ENCODE data around the gene ZCRB1. TPM values are rescaled to one million over a fixed set of nuclear protein-coding genes. Genes with fewer than 3 reads are reported as not detected.

ZCRB1 gene
- polyA plus RNA-seq, 1 donor, result 42.5 TPM

- Histone ChIP-seq H3K36me3 (ENCODE audit: control insufficient read depth, insufficient read depth, low read length) (no peaks in the 10 kb centered on the region), H3K27ac (ENCODE audit: low read length) (no peak overlapping the region), H3K4me3 (ENCODE audit: low read length) (no peak overlapping the region), H3K9me3 (ENCODE audit: control insufficient read depth, low read depth, low read length) (no peaks in the 10 kb centered on the region), H3K4me1 (ENCODE audit: control insufficient read depth, insufficient read depth, low read length) (peaks cover 15% of the 10 kb centered on the region), H3K27me3 (ENCODE audit: control insufficient read depth, insufficient read depth, low read length) (no peaks in the 10 kb centered on the region)
- 100% methylated on average over 1 of the region's 1 CpG for WGBS (ENCODE audit: insufficient coverage, low lambda C conversion rate)
- DNase-seq, result no peak
Measured at GRCh38 chr12:42284157-42284556, 41.7 kb downstream of the ZCRB1 start.

- no peak for DNase-seq
- Histone ChIP-seq H3K27me3 (ENCODE audit: control insufficient read depth, insufficient read depth, low read length) (no peaks in the 10 kb centered on the region), H3K4me1 (ENCODE audit: control insufficient read depth, insufficient read depth, low read length) (peaks cover 15% of the 10 kb centered on the region), H3K9me3 (ENCODE audit: control insufficient read depth, low read depth, low read length) (no peaks in the 10 kb centered on the region), H3K27ac (ENCODE audit: low read length) (no peak overlapping the region), H3K4me3 (ENCODE audit: low read length) (no peak overlapping the region), H3K36me3 (ENCODE audit: control insufficient read depth, insufficient read depth, low read length) (no peaks in the 10 kb centered on the region)
Measured at GRCh38 chr12:42283739-42284138, 42.2 kb downstream of the ZCRB1 start.

- no peak overlapping the region for H3K4me3 ChIP-seq (ENCODE audit: low read length)
- H3K9me3 ChIP-seq (ENCODE audit: control insufficient read depth, low read depth, low read length), result no peaks in the 10 kb centered on the region
- no peaks in the 10 kb centered on the region for H3K27me3 ChIP-seq (ENCODE audit: control insufficient read depth, insufficient read depth, low read length)
- H3K27ac ChIP-seq (ENCODE audit: low read length), result peak overlapping the region; percentile 81
- DNase-seq, result peak; percentile 81 to 92
- no peaks in the 10 kb centered on the region for H3K36me3 ChIP-seq (ENCODE audit: control insufficient read depth, insufficient read depth, low read length)
- WGBS (ENCODE audit: insufficient coverage, low lambda C conversion rate), result no CpG with 5 or more reads among the region's 2 CpGs
- H3K4me1 ChIP-seq (ENCODE audit: control insufficient read depth, insufficient read depth, low read length), result peaks cover 15% of the 10 kb centered on the region
Measured at GRCh38 chr12:42282294-42282693, 43.6 kb downstream of the ZCRB1 start.

- DNase-seq, result no peak
- peaks cover 15% of the 10 kb centered on the region for H3K4me1 ChIP-seq (ENCODE audit: control insufficient read depth, insufficient read depth, low read length)
- no peak overlapping the region for H3K4me3 ChIP-seq (ENCODE audit: low read length)
- H3K36me3 ChIP-seq (ENCODE audit: control insufficient read depth, insufficient read depth, low read length), result no peaks in the 10 kb centered on the region
- no peaks in the 10 kb centered on the region for H3K27me3 ChIP-seq (ENCODE audit: control insufficient read depth, insufficient read depth, low read length)
- H3K9me3 ChIP-seq (ENCODE audit: control insufficient read depth, low read depth, low read length), result no peaks in the 10 kb centered on the region
- peak overlapping the region; percentile 81 for H3K27ac ChIP-seq (ENCODE audit: low read length)
- WGBS (ENCODE audit: insufficient coverage, low lambda C conversion rate), result no CpG with 5 or more reads among the region's 3 CpGs
Measured at GRCh38 chr12:42281844-42282243, 44.0 kb downstream of the ZCRB1 start.

- Histone ChIP-seq H3K36me3 (ENCODE audit: control insufficient read depth, insufficient read depth, low read length) (no peaks in the 10 kb centered on the region), H3K9me3 (ENCODE audit: control insufficient read depth, low read depth, low read length) (no peaks in the 10 kb centered on the region), H3K4me1 (ENCODE audit: control insufficient read depth, insufficient read depth, low read length) (peaks cover 15% of the 10 kb centered on the region), H3K27ac (ENCODE audit: low read length) (peak overlapping the region; percentile 81), H3K27me3 (ENCODE audit: control insufficient read depth, insufficient read depth, low read length) (no peaks in the 10 kb centered on the region), H3K4me3 (ENCODE audit: low read length) (no peak overlapping the region)
- peak; percentile 13 to 58 for DNase-seq
- no CpG with 5 or more reads among the region's 3 CpGs for WGBS (ENCODE audit: insufficient coverage, low lambda C conversion rate)
Measured at GRCh38 chr12:42281278-42281677, 44.6 kb downstream of the ZCRB1 start.

- no peaks in the 10 kb centered on the region for H3K27me3 ChIP-seq (ENCODE audit: control insufficient read depth, insufficient read depth, low read length)
- no peak for DNase-seq
- H3K4me1 ChIP-seq (ENCODE audit: control insufficient read depth, insufficient read depth, low read length), result peaks cover 13% of the 10 kb centered on the region
- H3K9me3 ChIP-seq (ENCODE audit: control insufficient read depth, low read depth, low read length), result peaks cover 7% of the 10 kb centered on the region
- H3K27ac ChIP-seq (ENCODE audit: low read length), result no peak overlapping the region
- no peaks in the 10 kb centered on the region for H3K36me3 ChIP-seq (ENCODE audit: control insufficient read depth, insufficient read depth, low read length)
- no peak overlapping the region for H3K4me3 ChIP-seq (ENCODE audit: low read length)
Measured at GRCh38 chr12:42278128-42278510, 47.8 kb downstream of the ZCRB1 start.

GRCh38 chr12:42277396-42278127 is 48.3 kb downstream of the ZCRB1 start:
- DNase-seq, result no peak
- WGBS (ENCODE audit: insufficient coverage, low lambda C conversion rate), result 78% methylated on average over 1 of the region's 6 CpGs
- no peaks in the 10 kb centered on the region for H3K36me3 ChIP-seq (ENCODE audit: control insufficient read depth, insufficient read depth, low read length)
- H3K27me3 ChIP-seq (ENCODE audit: control insufficient read depth, insufficient read depth, low read length), result no peaks in the 10 kb centered on the region
- peaks cover 9% of the 10 kb centered on the region for H3K4me1 ChIP-seq (ENCODE audit: control insufficient read depth, insufficient read depth, low read length)
- H3K4me3 ChIP-seq (ENCODE audit: low read length), result no peak overlapping the region
- no peak overlapping the region for H3K27ac ChIP-seq (ENCODE audit: low read length)
- peaks cover 7% of the 10 kb centered on the region for H3K9me3 ChIP-seq (ENCODE audit: control insufficient read depth, low read depth, low read length)

- WGBS (ENCODE audit: insufficient coverage, low lambda C conversion rate), result no CpG with 5 or more reads among the region's 4 CpGs
- Histone ChIP-seq H3K36me3 (ENCODE audit: control insufficient read depth, insufficient read depth, low read length) (no peaks in the 10 kb centered on the region), H3K27me3 (ENCODE audit: control insufficient read depth, insufficient read depth, low read length) (no peaks in the 10 kb centered on the region), H3K4me3 (ENCODE audit: low read length) (no peak overlapping the region), H3K4me1 (ENCODE audit: control insufficient read depth, insufficient read depth, low read length) (peaks cover 7% of the 10 kb centered on the region), H3K9me3 (ENCODE audit: control insufficient read depth, low read depth, low read length) (peaks cover 7% of the 10 kb centered on the region), H3K27ac (ENCODE audit: low read length) (no peak overlapping the region)
- DNase-seq, result no peak
Measured at GRCh38 chr12:42275499-42275898, 50.4 kb downstream of the ZCRB1 start.

- no peak for DNase-seq
- no CpG with 5 or more reads among the region's 21 CpGs for WGBS (ENCODE audit: insufficient coverage, low lambda C conversion rate)
- no peak overlapping the region for H3K27ac ChIP-seq (ENCODE audit: low read length)
- no peaks in the 10 kb centered on the region for H3K36me3 ChIP-seq (ENCODE audit: control insufficient read depth, insufficient read depth, low read length)
- peaks cover 7% of the 10 kb centered on the region for H3K9me3 ChIP-seq (ENCODE audit: control insufficient read depth, low read depth, low read length)
- no peak overlapping the region for H3K4me3 ChIP-seq (ENCODE audit: low read length)
- no peaks in the 10 kb centered on the region for H3K27me3 ChIP-seq (ENCODE audit: control insufficient read depth, insufficient read depth, low read length)
- peaks cover 7% of the 10 kb centered on the region for H3K4me1 ChIP-seq (ENCODE audit: control insufficient read depth, insufficient read depth, low read length)
Measured at GRCh38 chr12:42273706-42274105, 52.2 kb downstream of the ZCRB1 start.

GRCh38 chr12:42270596-42270995 is 55.3 kb downstream of the ZCRB1 start:
- Histone ChIP-seq H3K36me3 (ENCODE audit: control insufficient read depth, insufficient read depth, low read length) (no peaks in the 10 kb centered on the region), H3K27me3 (ENCODE audit: control insufficient read depth, insufficient read depth, low read length) (no peaks in the 10 kb centered on the region), H3K9me3 (ENCODE audit: control insufficient read depth, low read depth, low read length) (peaks cover 10% of the 10 kb centered on the region), H3K4me3 (ENCODE audit: low read length) (no peak overlapping the region), H3K27ac (ENCODE audit: low read length) (no peak overlapping the region), H3K4me1 (ENCODE audit: control insufficient read depth, insufficient read depth, low read length) (peaks cover 7% of the 10 kb centered on the region)
- WGBS (ENCODE audit: insufficient coverage, low lambda C conversion rate), result 36% methylated on average over 1 of the region's 4 CpGs
- DNase-seq, result peak; percentile 39 to 77

Data from large intestine (tissue), 3 donors.